ENCODE results near the gene RPIA.
"Not testable (repeated sequence)": the region's sequence is repeated elsewhere in the genome, so short reads cannot be mapped to it uniquely, and the experiment has no call there.

RPIA gene

GRCh38 chr2:88737385-88737784, 45.9 kb downstream of the RPIA start:
- Mint-ChIP-seq H3K4me1 (peaks cover 31% of the 10 kb centered on the region), H3K9me3 (no peaks in the 10 kb centered on the region), H3K4me3 (no peak overlapping the region), H3K36me3 (peaks cover 22% of the 10 kb centered on the region), H3K27ac (peak overlapping the region; percentile 92), H3K27me3 (no peaks in the 10 kb centered on the region)

GRCh38 chr2:88738271-88738670, 46.8 kb downstream of the RPIA start:
- Mint-ChIP-seq H3K27ac (no peak overlapping the region), H3K36me3 (peaks cover 31% of the 10 kb centered on the region)

GRCh38 chr2:88739985-88740600, 48.6 kb downstream of the RPIA start:
- Mint-ChIP-seq H3K27me3 (no peaks in the 10 kb centered on the region), H3K27ac (no peak overlapping the region), H3K9me3 (peaks cover 9% of the 10 kb centered on the region), H3K4me3 (no peak overlapping the region), H3K36me3 (peaks cover 49% of the 10 kb centered on the region), H3K4me1 (peaks cover 38% of the 10 kb centered on the region)

More at GRCh38 chr2:88738271-88738670, 46.8 kb downstream of the RPIA start:
- Mint-ChIP-seq H3K9me3 (peaks cover under 1% of the 10 kb centered on the region), H3K4me3 (no peak overlapping the region), H3K27me3 (no peaks in the 10 kb centered on the region), H3K4me1 (peaks cover 30% of the 10 kb centered on the region)

DNA sequence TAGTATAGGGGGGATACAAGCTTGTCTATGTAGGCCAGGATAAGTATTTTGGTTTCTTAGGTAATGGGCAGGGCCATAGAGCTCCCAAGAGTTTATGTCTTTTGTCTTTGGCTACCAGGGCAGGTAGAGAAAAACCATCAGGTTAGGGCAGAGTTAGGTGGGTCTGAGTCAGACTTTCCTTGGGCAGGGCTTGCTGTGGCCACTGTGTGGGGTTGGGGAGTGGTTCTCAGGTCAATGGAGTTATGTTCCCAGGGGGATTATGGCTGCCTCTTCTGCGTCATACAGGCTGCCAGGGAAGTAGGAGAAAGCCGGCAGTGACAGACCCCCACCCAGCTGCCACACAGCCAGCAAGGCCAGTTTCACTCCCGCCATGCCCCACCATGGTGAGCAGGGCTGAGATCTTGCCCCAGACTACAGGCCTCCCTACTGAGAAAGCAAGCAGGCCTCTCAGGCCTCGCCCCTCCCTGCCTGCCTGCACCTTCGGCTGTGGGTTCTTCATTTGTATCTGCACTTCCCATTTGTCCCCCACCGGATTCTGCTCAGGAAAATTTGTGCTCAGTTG, 55.5 kb downstream of the RPIA start:
- Mint-ChIP-seq H3K36me3 (peaks cover 69% of the 10 kb centered on the region), H3K27me3 (no peaks in the 10 kb centered on the region), H3K4me3 (no peak overlapping the region), H3K9me3 (peaks cover 19% of the 10 kb centered on the region), H3K4me1 (peaks cover 73% of the 10 kb centered on the region), H3K27ac (peak overlapping the region; percentile 56)

DNA sequence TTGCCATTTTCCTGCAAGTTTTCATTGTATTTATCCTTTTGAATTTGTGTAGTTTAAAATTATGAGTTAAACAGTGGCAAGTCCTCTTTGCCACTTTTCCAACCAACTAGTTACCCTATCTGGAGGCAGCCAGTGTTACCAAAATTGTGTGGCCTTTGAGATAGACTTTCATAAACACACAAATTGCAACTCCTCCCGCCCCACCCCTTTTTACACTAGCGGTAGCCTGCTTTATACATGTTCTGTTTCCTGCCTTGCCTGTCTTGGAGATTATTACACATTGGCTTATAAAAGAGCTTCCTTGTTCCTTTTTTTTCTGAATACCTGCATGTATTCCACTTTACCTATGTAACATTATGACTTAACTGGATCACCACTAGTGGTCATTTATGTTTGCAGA, 56.5 kb downstream of the RPIA start:
- Mint-ChIP-seq H3K9me3 (peaks cover 19% of the 10 kb centered on the region), H3K36me3 (peaks cover 63% of the 10 kb centered on the region), H3K4me3 (no peak overlapping the region), H3K27ac (peak overlapping the region; percentile 56), H3K4me1 (peaks cover 76% of the 10 kb centered on the region), H3K27me3 (no peaks in the 10 kb centered on the region)

- H3K4me1 Mint-ChIP-seq: peaks cover 88% of the 10 kb centered on the region
- H3K27me3 Mint-ChIP-seq: no peaks in the 10 kb centered on the region
- H3K36me3 Mint-ChIP-seq: peaks cover 25% of the 10 kb centered on the region
- peak overlapping the region; percentile 15 for H3K4me3 Mint-ChIP-seq
- no peaks in the 10 kb centered on the region for H3K9me3 Mint-ChIP-seq
- peak overlapping the region; percentile 81 for H3K27ac Mint-ChIP-seq
These were observed 60.3 kb downstream of the RPIA start for GRCh38 chr2:88751768-88752167.

DNA sequence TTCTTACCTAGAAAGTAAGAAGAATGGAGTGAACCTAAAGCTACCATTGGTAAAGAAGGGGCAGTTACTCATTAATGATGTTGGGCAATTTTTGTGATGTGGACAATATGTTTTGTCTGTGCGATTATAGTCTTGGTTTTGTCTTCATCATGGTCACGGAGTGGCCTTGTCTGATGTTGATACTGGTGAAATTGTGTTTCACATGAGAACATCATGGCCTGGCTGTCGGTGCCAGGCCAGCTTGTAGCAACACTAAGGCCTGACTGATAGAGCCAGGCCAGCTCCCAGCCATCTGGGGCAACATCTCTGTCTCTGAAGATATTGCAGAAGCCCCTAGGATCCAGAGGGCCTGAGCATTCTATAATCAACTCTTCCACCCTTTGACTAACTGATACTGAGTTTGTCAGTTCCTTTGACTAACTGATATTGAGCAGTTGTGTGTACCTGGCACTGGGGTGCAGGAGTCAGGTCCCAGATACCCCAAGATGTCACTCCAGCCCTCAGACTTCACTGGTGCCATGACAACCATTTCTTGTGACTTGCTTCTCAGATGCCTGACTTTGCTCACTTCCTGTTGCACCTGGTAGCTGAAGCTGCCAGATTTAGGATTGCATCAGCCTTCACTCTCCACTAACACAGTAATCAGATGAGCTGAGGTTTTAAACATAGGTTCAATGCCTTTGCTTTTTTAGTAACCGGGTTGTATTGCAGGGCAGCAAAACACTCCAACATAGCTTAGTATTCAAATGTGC, 62.5 kb downstream of the RPIA start:
- H3K4me1 Mint-ChIP-seq: peaks cover 68% of the 10 kb centered on the region
- peaks cover 21% of the 10 kb centered on the region for H3K36me3 Mint-ChIP-seq
- no peaks in the 10 kb centered on the region for H3K9me3 Mint-ChIP-seq
- H3K4me3 Mint-ChIP-seq: peak overlapping the region; percentile 19
- H3K27me3 Mint-ChIP-seq: no peaks in the 10 kb centered on the region
- H3K27ac Mint-ChIP-seq: peak overlapping the region; percentile 81

DNA sequence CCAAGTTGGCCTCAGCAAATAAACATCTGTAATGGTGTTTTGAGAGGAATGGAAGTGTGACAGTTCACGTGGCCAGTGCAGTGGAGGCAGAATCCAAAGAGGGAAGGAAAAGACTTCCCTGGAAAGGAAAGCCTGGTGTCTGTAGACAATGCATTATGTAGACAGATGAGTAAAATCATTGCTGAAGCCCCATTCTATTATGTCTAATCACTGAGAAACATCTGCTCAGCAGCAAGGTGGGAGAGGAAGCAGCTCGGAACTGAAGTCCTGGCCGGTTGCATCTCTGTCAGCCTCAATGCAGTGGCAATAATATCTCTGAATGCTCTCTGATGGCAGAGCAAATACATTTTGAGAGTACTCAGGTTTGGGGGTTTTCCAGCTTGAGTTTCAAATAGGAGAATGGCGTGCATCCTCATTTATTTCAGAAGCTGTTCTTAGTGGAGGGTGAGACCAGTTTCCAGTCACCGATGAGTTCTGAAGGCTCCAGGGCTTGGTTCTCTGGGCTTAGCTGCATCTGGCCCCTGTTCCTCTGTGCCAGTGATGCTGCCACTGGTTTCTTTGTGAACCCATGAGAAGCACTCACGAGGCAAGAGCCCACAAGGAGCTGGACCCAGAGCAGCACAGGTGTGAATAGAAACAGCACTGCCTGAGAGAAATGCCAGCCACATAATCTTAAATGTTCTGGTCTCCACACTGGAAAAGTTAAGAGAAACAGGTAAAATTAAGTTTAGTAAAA, 63.3 kb downstream of the RPIA start:
- peaks cover 61% of the 10 kb centered on the region for H3K4me1 Mint-ChIP-seq
- peak overlapping the region; percentile 81 for H3K27ac Mint-ChIP-seq
- H3K4me3 Mint-ChIP-seq: peak overlapping the region; percentile 19
- H3K27me3 Mint-ChIP-seq: no peaks in the 10 kb centered on the region
- peaks cover 17% of the 10 kb centered on the region for H3K36me3 Mint-ChIP-seq
- H3K9me3 Mint-ChIP-seq: no peaks in the 10 kb centered on the region

DNA sequence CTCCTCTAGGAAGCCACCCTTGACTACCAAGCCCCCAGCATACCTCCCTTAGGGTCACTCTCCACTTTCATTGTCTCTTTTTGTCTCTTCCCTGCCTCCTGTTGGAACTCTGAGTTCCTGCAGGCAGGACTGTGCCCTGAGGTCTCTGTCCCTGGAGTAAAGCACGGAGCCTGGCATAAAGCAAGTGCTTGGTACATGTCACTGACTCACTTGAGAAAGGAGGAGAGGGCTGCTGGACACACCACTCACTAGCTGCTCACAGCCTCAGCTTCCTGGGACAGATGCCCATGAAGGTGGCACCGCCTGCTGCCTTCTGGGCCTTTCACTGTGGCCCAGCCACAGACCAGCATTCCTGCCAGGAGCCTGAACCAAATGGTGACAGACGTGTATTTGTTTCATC, 64.4 kb downstream of the RPIA start:
- peak overlapping the region; percentile 79 for H3K27ac Mint-ChIP-seq
- H3K4me3 Mint-ChIP-seq: no peak overlapping the region
- H3K9me3 Mint-ChIP-seq: no peaks in the 10 kb centered on the region
- peaks cover 15% of the 10 kb centered on the region for H3K36me3 Mint-ChIP-seq
- no peaks in the 10 kb centered on the region for H3K27me3 Mint-ChIP-seq
- peaks cover 53% of the 10 kb centered on the region for H3K4me1 Mint-ChIP-seq

DNA sequence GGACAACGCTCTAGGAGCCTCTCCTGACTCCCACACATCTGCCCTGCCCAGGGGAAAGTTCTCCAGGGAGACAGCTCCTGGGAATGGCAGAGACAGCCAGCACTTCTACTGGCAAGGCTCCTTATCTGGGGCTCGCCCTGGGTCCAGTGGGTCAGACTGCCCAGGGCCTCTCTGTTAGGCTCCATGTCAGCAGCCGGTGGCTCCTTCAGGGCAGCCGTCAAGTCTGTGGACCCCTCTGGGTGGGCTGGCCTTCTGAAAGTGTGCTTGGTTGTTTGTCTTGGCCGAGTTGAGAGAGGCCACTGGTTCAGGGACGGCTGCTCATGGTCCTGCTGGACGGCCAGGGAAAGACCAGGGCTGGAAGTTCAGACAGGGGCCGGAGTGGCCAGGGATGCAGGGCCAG, 65.6 kb downstream of the RPIA start:
- Mint-ChIP-seq H3K4me1 (peaks cover 44% of the 10 kb centered on the region), H3K36me3 (peaks cover 13% of the 10 kb centered on the region), H3K9me3 (no peaks in the 10 kb centered on the region), H3K27ac (no peak overlapping the region), H3K4me3 (no peak overlapping the region), H3K27me3 (no peaks in the 10 kb centered on the region)

- H3K9me3 Mint-ChIP-seq, H3K27me3 Mint-ChIP-seq, H3K4me3 Mint-ChIP-seq, H3K27ac Mint-ChIP-seq, H3K36me3 Mint-ChIP-seq: not testable (repeated sequence)
- peaks cover 27% of the 10 kb centered on the region for H3K4me1 Mint-ChIP-seq
These were observed 67.2 kb downstream of the RPIA start for GRCh38 chr2:88758702-88759101.

GRCh38 chr2:88760819-88761598, 69.5 kb downstream of the RPIA start:
- Mint-ChIP-seq H3K9me3 (no peaks in the 10 kb centered on the region), H3K4me3 (no peak overlapping the region), H3K27ac (no peak overlapping the region), H3K27me3 (peaks cover 4% of the 10 kb centered on the region), H3K36me3 (peaks cover 9% of the 10 kb centered on the region), H3K4me1 (peaks cover 10% of the 10 kb centered on the region)

DNA sequence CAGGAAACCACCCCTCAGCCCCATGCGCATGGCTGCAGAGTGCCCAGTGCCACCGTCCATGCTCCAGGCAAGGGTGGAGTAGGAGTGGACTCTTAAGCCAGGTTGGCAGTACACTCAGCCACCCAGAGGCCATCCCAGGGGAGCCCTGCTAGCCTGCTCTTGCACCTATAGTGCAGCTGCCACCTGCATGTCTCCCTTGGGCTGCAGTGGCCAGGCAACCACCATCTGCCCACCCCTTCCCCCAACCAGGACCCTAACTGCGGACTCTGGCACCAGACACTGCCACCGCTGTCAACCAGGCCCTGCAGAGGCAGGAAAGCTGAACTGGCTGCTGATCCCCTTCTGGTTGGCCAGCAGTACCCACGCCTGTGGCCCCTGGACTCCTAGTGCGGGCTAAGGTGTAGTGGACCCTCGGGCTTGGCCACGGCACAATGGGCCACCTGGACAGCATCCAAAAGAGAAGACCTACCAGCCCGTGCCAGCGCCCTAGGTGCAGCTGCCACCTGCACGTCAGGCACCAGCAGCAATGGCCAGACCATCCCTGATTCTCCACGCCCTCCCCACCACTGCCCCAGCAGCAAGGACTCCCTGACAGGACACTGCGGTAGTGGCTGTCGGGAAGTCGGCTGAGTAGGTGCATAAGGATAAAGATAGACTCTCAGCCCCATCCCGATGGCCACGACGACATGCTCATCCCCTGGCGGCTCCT, 72.8 kb downstream of the RPIA start:
- Mint-ChIP-seq H3K27me3 (peaks cover 6% of the 10 kb centered on the region), H3K9me3 (no peaks in the 10 kb centered on the region), H3K36me3 (peaks cover 2% of the 10 kb centered on the region), H3K4me1 (peaks cover 11% of the 10 kb centered on the region), H3K4me3 (no peak overlapping the region), H3K27ac (no peak overlapping the region)

GRCh38 chr2:88764850-88765153, 73.3 kb downstream of the RPIA start:
- Mint-ChIP-seq H3K36me3 (peaks cover 2% of the 10 kb centered on the region), H3K27ac (no peak overlapping the region), H3K4me1 (peaks cover 11% of the 10 kb centered on the region), H3K4me3 (no peak overlapping the region), H3K27me3 (peaks cover 6% of the 10 kb centered on the region), H3K9me3 (no peaks in the 10 kb centered on the region)

Data from activated naive CD4-positive, alpha-beta T cell treated with anti-CD3 and anti-CD28 coated beads, Interleukin-2, amount 50 U/mL, for 24 hours (primary cell).